Activated CD4-positive, alpha-beta T cell treated with anti-CD3 and anti-CD28 coated beads, Interleukin-2, amount 50 U/mL, for 48 hours (primary cell): ENCODE measurements around the gene MEF2B.

Source experiments
- DNase-seq, 2 experiments: peaks; one replicate each; pipeline ENCODE4 v3.0.0-alpha.2; 2020

The MEF2B gene

GRCh38 chr19:19170053-19170872 lies at the start of gene MEF2B:
MEF2B (minus strand) TSS chr19:19170263; CDS start chr19:19150735, 19,528 bp downstream.
- DNase-seq, result peak; percentile 76 to 82

- no peak for DNase-seq
Measured at GRCh38 chr19:19218911-19219310, 48.8 kb upstream of the MEF2B start.

- no peak for DNase-seq
Measured at GRCh38 chr19:19217099-19217498, 47.0 kb upstream of the MEF2B start.

DNA sequence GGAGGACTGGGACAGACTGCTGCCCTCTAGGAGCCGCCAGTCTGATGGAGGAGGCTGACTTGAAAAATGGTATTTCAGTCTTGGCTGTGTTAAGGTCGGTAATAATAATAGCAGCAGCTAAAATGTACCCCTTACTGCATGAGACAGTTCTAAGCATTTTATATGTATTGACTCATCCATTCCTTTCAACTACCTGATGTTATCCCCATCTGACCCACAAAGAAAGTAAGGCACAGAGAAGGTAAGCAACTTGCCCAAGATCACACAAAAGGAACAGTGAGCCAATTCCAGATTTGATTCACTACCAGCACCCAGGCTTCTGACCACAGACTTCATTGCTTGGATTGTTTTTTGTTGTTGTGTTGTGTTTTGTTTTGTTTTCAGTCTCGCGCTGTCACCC lies 45.7 kb upstream of the MEF2B start:
- no peak for DNase-seq

GRCh38 chr19:19214892-19215291 lies 44.8 kb upstream of the MEF2B start:
- DNase-seq, result peak; percentile 38 to 44

DNA sequence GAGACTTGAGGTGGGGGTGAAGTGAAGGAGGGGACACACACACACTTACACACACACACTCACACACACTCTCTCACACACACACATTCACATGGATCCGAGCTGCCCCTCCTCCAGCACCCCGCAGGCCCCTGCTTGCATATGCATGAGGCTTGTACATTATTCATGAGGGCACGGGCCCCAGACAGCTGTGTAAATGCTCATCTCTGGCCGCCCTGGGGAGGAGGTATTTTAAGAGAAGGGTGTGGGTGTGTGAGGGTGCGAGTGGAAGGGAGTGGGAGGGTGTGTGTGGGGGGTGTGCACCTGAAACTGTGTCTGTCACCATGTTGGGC lies 44.1 kb upstream of the MEF2B start:
- DNase-seq, result no peak

- no peak for DNase-seq
Measured at GRCh38 chr19:19213426-19214158, 43.5 kb upstream of the MEF2B start.

GRCh38 chr19:19212916-19213315 lies 42.9 kb upstream of the MEF2B start:
- no peak for DNase-seq

DNA sequence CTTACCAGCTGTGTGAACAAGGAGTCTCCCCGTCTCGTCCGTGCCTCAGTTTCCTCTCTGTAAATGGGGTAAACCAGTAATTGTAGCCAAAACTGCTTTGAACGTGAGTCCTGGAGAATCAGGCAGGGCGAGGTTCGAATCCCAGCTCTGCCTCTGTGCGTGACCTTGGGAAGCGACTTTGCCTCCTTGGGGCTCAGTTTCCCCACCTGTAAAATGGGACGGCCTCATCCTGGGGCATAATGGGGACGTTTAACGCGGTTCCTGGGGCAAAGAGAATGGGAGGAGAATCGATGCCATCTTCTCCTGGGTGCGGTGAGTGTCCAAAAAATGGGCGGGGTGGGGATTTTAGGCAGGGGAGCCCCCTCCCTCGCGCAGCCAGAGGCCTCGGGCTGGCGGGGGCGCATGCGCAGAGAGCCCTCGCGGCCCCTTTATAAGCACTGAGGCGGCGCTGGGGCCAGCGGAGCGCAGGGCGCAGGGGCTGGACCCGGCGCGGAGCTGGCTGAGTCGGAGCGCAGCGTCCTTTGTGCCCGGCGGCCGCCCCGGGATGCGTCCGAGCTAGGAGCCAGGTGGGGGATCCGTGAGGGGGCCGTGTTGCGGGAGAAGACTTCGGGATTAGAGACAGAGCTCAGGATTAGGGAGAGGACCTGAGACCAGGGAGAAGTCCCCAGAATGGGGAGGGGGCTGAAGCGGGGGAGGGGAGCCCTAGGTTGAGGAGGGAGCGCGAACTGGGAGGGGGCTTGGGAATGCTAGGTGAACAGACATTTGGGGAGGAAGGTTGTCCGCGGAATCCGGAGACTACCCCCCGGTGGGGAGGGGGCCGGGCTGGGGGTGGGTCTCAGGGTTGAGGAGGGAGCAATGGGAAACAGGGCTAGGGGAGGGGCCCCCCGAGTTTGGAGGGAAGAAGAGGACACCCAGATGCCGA lies 41.7 kb upstream of the MEF2B start, which contains the start of gene NCAN:
Gene NCAN (plus strand): TSS at position 460 of the 922 bp plus-strand sequence. CDS start 4,996 bp downstream, outside the sequence.
- DNase-seq, result no peak

DNA sequence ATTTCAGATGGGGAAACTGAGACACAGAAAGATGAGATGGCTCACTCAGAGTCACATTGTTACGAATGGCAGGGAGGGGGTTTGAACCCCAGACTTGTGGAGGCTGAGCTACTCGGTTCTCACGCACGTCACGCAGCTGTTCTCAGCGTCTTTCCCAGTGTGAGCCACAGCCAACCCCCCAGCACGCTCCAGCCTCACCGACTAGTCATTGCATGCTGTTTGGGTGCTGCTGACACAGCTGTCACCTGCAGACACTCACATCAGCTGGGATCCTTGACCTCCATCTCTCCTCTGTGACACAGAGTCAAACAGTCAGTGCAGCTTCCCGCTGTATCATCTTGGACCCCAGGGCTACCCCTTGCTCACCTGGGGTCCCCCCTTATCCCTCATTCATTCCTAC lies 39.3 kb upstream of the MEF2B start:
- no peak for DNase-seq

- DNase-seq, result no peak
Measured at GRCh38 chr19:19207637-19208572, 37.8 kb upstream of the MEF2B start.

DNA sequence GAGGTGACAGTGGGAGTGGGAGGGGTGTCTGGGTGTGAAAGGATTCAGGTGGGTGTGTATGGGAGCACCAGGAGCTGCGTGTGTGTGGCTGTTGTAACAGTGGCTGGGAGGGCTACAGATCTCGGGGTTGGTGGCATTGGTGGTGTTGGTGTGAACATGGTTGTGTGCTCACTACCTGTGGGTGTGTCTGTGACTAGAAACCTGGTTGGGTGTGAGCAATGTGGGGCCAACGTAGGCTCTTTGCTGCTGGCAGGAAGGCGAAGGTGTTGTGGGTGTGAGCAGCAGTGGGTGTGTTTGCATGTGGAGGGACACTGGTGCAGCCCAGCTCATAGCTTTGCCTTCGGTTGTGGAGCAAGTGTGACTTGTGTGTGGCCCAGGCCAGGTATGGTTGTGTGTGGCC lies 36.9 kb upstream of the MEF2B start:
- no peak for DNase-seq

DNA sequence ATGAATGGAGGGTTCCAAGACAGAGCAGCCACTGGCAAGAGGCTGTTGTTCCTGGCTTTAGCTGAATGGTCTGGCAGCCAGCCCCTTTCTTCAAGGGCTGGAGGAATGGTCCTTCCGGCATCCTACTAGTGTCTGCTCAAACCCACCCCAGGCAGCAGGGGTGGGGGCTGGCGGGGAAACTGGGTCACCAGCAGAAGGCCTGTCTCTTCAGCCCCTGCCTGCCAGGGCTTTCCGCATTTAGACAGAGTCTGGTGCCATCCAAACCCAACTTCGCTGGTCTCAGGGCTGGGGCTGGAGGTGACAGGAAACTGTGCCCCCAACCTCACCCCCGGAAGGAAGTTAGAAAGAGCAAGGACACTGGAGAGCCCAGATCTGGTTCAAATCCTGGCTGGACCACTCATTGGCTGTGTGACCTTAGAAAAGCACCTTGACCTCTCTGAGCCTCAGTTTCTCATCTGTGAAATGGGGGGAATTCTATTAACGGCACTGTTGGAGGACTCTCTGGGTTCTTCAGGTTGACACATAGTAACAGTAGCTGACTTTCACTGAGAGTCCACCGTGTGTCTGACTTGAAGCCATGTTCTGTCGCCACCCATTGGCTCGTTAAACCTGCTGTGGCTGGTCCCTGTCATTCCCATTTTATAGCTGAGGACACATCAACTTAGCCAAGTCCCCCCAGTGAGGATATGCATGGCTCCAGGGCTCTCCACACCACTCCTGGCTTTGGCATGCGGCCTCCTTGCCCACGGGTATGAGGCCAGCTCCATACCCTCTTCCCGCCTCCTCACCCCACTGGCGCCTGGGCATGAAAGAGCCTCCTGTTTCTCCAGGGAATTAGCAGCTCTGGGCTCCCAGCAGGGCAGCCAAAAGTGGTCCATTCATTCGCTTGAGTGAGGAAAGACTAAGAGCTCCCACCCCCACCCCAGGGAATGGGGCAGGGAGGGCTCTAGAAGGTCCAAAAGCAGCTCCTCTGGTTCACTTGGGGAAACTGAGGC lies 35.6 kb upstream of the MEF2B start:
- no peak for DNase-seq

- no peak for DNase-seq
Measured at GRCh38 chr19:19204181-19204580, 34.1 kb upstream of the MEF2B start.

- peak; percentile 94 to 96 for DNase-seq
Measured at GRCh38 chr19:19203012-19203856, 33.2 kb upstream of the MEF2B start, which contains the start of gene NR2C2AP. NR2C2AP (minus strand) TSS chr19:19203414; CDS start chr19:19203060, 354 bp downstream.

GRCh38 chr19:19202707-19203011 lies 32.6 kb upstream of the MEF2B start:
- DNase-seq, result no peak

GRCh38 chr19:19201697-19202630 lies 31.9 kb upstream of the MEF2B start:
- no peak for DNase-seq

DNA sequence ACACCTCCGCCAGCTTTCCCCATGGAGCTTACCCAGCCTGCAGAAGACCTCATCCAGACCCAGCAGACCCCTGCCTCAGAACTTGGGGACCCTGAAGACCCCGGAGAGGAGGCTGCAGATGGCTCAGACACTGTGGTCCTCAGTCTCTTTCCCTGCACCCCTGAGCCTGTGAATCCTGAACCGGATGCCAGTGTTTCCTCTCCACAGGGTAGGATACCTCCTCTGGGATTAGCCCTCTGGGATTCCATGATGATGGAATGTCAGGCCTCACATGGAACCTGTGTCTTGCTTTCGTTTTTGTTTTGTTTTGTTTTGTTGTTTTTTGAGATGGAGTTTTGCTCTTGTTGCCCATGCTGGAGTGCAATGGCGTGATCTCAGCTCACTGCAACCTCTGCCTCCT lies 23.9 kb upstream of the MEF2B start:
- no peak for DNase-seq
